ENCODE results near the gene HCST.

The HCST gene

DNA sequence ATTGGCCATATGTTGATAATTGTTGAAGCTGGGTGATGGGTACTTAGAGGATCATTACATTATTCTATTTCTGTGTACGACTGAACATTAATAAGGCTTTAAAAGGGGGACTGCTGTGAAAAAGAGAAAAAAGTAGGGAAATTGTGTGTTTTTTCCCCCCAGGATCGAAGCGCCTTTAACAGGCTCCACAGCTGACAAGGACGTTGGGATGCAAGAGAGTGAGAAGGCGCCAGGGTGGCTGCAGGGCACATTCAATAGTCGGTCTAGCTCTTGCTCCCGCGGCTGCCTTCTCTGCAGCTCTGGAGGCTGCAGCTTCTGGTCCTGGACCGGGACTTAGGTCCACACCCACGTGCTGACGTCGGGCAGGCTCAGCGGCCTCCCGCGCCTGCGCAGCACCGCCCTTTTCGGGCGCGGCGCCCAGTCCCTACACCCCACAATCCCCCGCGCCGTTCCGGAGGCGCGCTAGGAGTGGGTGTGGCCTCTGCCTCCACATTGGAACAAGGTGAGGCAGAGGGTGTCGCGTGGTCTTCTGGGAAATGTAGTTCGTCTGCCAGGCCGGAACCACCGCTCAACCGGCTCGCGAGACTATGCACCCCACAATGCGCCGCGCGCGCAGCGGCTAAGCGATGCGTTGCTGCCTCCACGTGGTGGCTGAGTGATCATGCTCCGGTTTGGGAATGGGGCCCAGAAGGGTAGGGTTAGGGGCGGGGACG is 29.0 kb downstream of the HCST start:
- peak; percentile 98 for DNase-seq (ENCODE audit: insufficient read length)
- TF ChIP-seq TAF1 (IDR thresholded peaks at IDR 0.05; ENCODE audit: borderline replicate concordance, low read depth, low read length), result peak; percentile 82
- peak; percentile 98 for TF ChIP-seq POLR2AphosphoS5 (IDR thresholded peaks at IDR 0.05; ENCODE audit: low read depth, low read length)
- peak; percentile 98 for TF ChIP-seq POLR2A (IDR thresholded peaks at IDR 0.05; ENCODE audit: low read depth, low read length)
- peak; percentile 100 for FAIRE-seq

DNA sequence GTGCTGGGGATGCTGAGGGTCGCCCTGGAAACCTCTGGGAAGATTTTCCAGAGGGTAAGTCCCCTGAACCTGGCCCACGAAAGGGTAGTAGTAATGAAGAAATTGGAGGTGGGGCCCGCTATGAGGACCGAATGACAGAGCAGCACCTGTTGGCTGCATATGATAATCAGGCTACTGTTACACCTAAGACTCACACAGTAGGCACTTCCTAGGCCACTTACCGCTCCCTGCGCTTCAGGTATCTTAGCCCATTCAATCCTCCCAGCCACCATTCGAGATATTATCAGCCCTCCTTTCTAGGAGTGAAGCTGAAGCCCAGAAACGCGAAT is 29.5 kb downstream of the HCST start:
- DNase-seq (ENCODE audit: insufficient read length) (no peak), FAIRE-seq (no peak)
- TF ChIP-seq POLR2AphosphoS5 (IDR thresholded peaks at IDR 0.05; ENCODE audit: low read depth, low read length), result no peak
- TF ChIP-seq TAF1 (IDR thresholded peaks at IDR 0.05; ENCODE audit: borderline replicate concordance, low read depth, low read length), result no peak
- TF ChIP-seq POLR2A (IDR thresholded peaks at IDR 0.05; ENCODE audit: low read depth, low read length), result no peak

DNA sequence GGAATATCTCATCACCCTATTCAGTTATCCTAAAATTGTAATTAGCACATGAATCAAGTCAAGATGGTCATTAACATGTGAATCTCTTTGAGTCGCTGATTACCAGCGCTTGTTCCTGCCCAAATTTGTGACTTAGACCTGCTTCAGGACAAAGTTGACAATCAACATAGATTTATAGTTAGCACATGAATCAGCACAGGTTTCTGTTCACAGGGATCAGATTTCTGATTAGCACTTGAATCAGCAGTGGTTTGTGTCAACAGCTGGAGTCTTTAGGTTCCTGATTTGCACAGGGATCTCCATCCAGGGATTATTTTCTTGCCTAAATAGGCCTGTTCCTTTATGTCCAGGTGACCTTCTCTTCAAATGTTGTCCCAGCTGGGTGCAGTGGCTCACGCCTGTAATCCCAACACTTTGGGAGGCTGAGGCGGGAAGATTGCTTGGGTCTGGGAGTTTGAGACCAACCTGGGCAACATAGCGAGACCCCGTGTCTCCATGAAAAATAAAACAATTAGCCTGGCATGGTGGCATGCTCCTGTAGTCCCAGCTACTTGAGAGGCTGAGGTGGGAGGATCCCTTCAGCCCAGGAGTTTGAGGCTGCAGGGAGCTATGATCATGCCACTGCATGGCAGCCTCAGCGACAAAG is 30.1 kb downstream of the HCST start:
- DNase-seq (ENCODE audit: insufficient read length), result no peak
- no peak for FAIRE-seq
- TF ChIP-seq TAF1 (IDR thresholded peaks at IDR 0.05; ENCODE audit: borderline replicate concordance, low read depth, low read length), result no peak
- TF ChIP-seq POLR2A (IDR thresholded peaks at IDR 0.05; ENCODE audit: low read depth, low read length), result no peak

DNA sequence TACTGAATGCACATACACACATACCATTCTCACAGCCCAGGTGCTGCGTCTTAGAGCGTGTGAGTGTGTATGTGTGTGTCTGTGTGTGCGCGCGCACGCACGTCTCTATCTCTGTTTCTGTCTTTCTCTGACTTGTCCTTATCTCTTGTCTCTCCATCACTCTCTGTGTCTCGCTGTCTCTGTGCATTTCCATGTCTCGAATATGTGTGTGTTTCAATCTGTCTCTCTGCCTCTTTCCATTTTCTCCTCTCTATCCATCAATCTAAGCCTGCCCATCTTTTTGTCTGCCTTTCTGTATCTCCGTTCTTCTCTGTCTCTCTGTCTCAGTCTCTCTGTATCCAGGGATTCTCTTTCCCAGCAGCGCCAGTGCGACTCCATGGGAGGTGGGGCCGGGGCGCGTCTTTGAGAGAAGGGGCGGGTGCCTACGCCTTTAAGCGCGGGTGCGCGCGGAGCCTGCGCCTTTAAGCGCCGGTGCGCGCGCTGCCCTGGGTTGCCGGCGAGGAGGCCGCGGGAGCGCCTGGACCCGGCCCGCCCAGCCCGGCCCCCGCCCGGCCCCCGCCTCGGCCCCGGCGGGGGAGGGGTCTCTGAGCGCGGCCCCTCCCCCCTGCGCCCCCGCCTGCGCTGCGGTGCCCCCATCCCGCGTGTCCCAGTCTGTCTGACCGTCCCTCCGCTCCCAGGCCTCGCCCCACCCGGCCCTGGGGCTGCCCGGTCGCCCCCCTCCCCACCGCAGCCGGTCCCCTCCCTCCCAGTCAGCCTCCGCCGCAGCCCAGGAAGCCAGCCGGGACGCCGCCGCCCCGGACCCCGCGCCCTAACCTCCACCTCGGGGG is 33.8 kb downstream of the HCST start, which contains the start of gene LRFN3:
LRFN3 (plus strand) TSS at position 464 of the 827 bp plus-strand sequence. CDS start 3,052 bp downstream, outside the sequence.
- no peak for DNase-seq (ENCODE audit: insufficient read length)
- TF ChIP-seq POLR2AphosphoS5 (IDR thresholded peaks at IDR 0.05; ENCODE audit: low read depth, low read length) (no peak), POLR2A (IDR thresholded peaks at IDR 0.05; ENCODE audit: low read depth, low read length) (no peak), TAF1 (IDR thresholded peaks at IDR 0.05; ENCODE audit: borderline replicate concordance, low read depth, low read length) (no peak)
- FAIRE-seq, result no peak

DNA sequence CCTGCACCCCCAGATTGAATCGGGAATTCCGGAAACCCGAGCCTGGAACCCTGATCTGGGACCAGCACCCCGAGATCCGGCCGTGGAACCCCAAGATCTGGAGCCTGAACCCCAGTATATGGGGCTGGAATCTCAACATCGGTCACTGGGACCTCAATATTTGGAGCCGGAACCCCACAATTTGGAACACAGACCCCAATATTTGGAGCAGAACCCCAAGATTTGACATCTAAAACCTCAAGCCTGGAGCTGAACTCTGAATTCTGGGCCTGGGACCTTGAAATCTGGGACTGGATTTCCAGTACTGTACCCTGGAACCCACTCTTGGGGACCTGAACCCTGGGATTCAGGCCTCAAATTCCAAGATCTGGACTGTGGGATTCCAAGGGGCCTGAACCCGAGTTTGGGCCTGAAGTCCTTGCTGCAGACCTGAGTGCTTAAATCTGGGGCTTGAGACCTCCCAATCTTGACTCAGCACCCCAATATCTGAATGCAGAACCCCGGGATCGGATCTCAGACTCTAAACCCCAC is 34.5 kb downstream of the HCST start:
- no peak for FAIRE-seq
- DNase-seq (ENCODE audit: insufficient read length), result no peak

DNA sequence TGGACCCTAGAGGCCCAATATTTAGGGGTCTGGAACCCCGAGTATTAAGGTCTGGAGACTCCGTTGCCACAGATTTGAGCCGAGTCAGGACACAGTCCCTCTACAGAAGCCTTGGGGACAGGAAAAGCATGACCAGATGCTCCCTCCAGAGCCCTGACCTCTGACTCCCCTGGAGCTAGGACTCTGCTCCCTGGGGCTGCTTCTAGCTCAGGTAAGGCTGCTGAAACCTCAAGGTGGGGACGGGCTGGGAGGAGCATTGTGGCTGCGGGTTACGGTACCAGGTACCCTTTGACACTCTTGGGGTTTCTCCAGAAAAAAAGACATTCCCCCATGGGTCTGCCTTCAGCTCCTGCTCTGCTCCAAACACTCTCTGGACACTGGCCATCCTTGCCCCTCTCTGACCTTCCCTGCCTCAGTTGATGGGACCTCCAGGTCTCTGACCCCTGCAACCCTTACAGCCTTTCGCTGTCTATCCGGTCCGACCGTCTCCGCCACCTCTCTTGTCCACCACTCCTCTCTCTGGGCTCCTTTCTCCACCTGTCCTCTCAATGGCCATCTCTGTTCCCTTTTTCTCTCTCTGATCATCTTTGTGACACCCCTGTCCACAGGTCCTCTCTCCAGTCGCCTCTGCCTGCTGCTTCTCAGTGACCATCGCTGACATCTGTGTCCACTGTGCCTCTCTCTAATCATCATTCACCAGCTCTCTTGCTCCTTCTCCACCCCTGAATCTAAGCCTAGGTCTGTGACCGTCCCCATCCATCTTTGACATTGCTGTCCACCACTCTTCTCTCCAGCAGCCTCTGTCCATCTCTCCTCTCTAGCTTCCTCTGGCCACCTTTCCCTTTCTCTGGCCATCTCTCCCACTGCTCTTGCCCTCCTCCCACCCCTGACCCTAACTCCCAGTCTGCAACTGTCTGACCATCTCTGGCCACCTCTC is 35.3 kb downstream of the HCST start:
- DNase-seq (ENCODE audit: insufficient read length), result no peak
- TF ChIP-seq POLR2AphosphoS5 (IDR thresholded peaks at IDR 0.05; ENCODE audit: low read depth, low read length) (no peak), POLR2A (IDR thresholded peaks at IDR 0.05; ENCODE audit: low read depth, low read length) (no peak), TAF1 (IDR thresholded peaks at IDR 0.05; ENCODE audit: borderline replicate concordance, low read depth, low read length) (no peak)
- FAIRE-seq, result no peak

More for the DNA sequence above, 34.5 kb downstream of the HCST start:
- no peak for TF ChIP-seq POLR2A (IDR thresholded peaks at IDR 0.05; ENCODE audit: low read depth, low read length)

DNA sequence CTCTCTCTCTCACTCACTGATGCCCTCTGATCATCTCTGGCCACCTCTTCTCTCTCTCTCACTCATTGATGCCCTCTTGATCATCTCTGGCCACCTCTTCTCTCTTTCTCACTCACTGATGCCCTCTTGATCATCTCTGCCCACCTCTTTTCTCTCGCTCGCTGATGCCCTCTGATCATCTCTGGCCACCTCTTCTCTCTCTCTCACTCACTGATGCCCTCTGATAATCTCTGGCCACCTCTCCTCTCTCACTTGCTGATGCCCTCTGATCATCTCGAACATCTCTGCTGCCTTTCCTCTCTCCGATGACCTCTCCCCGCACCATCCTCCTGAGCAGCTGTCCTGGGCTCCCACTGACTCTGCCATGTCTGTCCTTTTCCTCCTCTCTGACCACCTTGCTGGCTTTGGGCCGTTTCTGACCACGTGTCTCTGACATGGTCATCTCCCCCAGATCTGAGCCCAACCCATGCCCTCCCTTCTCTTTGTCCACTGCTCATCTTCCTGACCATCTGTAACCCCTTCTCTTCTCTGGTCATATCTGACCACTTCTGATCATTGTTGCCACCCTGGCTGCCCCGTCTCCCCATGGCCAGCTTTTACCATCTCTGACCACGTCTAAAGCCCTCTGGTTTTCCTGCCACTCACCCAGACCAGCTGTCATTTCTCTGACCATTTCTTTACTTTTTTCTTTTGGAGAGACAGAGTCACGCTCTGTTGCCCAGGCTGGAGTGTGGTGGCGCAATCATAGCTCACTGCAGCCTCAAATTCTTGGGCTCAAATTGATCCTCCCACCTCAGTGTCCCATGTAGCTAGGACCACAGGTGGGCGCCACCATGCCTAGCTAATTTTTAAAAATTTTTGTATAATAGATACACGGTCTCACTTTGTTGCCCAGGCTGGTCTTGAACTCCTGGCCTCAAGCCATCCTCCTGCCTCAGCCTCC is 36.2 kb downstream of the HCST start:
- DNase-seq (ENCODE audit: insufficient read length), result no peak
- no peak for TF ChIP-seq TAF1 (IDR thresholded peaks at IDR 0.05; ENCODE audit: borderline replicate concordance, low read depth, low read length)
- TF ChIP-seq POLR2AphosphoS5 (IDR thresholded peaks at IDR 0.05; ENCODE audit: low read depth, low read length), result no peak
- no peak for TF ChIP-seq POLR2A (IDR thresholded peaks at IDR 0.05; ENCODE audit: low read depth, low read length)
- FAIRE-seq, result no peak

DNA sequence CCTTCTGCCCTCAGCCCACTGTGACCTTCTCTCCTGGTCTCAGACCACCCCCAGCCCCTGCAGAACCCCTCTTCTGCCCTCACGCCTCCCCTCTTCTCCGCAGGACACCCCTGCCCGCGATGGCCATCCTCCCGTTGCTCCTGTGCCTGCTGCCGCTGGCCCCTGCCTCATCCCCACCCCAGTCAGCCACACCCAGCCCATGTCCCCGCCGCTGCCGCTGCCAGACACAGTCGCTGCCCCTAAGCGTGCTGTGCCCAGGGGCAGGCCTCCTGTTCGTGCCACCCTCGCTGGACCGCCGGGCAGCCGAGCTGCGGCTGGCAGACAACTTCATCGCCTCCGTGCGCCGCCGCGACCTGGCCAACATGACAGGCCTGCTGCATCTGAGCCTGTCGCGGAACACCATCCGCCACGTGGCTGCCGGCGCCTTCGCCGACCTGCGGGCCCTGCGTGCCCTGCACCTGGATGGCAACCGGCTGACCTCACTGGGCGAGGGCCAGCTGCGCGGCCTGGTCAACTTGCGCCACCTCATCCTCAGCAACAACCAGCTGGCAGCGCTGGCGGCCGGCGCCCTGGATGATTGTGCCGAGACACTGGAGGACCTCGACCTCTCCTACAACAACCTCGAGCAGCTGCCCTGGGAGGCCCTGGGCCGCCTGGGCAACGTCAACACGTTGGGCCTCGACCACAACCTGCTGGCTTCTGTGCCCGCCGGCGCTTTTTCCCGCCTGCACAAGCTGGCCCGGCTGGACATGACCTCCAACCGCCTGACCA is 37.2 kb downstream of the HCST start:
- FAIRE-seq, result no peak

DNA sequence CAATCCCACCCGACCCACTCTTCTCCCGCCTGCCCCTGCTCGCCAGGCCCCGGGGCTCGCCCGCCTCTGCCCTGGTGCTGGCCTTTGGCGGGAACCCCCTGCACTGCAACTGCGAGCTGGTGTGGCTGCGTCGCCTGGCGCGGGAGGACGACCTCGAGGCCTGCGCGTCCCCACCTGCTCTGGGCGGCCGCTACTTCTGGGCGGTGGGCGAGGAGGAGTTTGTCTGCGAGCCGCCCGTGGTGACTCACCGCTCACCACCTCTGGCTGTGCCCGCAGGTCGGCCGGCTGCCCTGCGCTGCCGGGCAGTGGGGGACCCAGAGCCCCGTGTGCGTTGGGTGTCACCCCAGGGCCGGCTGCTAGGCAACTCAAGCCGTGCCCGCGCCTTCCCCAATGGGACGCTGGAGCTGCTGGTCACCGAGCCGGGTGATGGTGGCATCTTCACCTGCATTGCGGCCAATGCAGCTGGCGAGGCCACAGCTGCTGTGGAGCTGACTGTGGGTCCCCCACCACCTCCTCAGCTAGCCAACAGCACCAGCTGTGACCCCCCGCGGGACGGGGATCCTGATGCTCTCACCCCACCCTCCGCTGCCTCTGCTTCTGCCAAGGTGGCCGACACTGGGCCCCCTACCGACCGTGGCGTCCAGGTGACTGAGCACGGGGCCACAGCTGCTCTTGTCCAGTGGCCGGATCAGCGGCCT is 37.9 kb downstream of the HCST start:
- TF ChIP-seq TAF1 (IDR thresholded peaks at IDR 0.05; ENCODE audit: borderline replicate concordance, low read depth, low read length), result no peak
- TF ChIP-seq POLR2A (IDR thresholded peaks at IDR 0.05; ENCODE audit: low read depth, low read length), result no peak
- no peak for TF ChIP-seq POLR2AphosphoS5 (IDR thresholded peaks at IDR 0.05; ENCODE audit: low read depth, low read length)
- FAIRE-seq (no peak), DNase-seq (ENCODE audit: insufficient read length) (no peak)

More for the DNA sequence above, 37.2 kb downstream of the HCST start:
- no peak for DNase-seq (ENCODE audit: insufficient read length)
- TF ChIP-seq POLR2AphosphoS5 (IDR thresholded peaks at IDR 0.05; ENCODE audit: low read depth, low read length) (no peak), POLR2A (IDR thresholded peaks at IDR 0.05; ENCODE audit: low read depth, low read length) (no peak), TAF1 (IDR thresholded peaks at IDR 0.05; ENCODE audit: borderline replicate concordance, low read depth, low read length) (no peak)

Data from GM12892 (cell line).